ENCODE data around the gene HCN2. TPM values are rescaled to one million over a fixed set of nuclear protein-coding genes. Genes with fewer than 3 reads are reported as not detected.
"Not testable (repeated sequence)": the region's sequence is repeated elsewhere in the genome, so short reads cannot be mapped to it uniquely, and the experiment has no call there.

HCN2 gene
- total RNA-seq, 2 experiments from 2014 or later = 0.48 to 0.53 TPM

DNA sequence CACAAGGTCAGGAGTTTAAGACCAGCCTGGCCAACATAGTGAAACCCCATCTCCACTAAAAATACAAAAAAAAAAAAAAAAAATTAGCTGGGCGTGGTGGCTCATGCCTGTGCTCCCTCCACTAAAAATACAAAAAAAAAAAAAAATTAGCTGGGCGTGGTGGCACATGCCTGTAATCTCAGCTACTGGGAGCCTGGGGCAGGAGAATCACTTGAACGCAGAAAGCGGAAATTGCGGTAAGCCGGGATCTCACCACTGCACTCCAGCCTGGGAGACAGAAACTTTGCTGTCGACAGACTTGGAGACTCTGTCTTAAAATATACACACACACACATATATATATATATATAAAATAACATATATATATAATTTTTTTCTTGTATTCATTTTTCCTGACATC, 36.9 kb downstream of the HCN2 start:
- H3K9me3 Mint-ChIP-seq (ENCODE audit: low read depth); POLR2A ChIA-PET; H3K27me3 Mint-ChIP-seq; H3K27ac Mint-ChIP-seq; H3K4me3 Mint-ChIP-seq; ATAC-seq; DNase-seq: not testable (repeated sequence)
- CTCF ChIA-PET = interaction anchor here (0.6 kb wide), 1 partner anchor 103 kb away, joined by 3 read pairs; no protein-coding TSS in a partner anchor
- Mint-ChIP-seq H3K4me1 (peaks cover 14% of the 10 kb centered on the region), H3K36me3 (ENCODE audit: low read depth) (peaks cover 45% of the 10 kb centered on the region)
- intact Hi-C loops (cut with DNase I, micrococcal nuclease) = loop anchor here in 1 of 2 experiments (5.0 kb wide), 1 partner anchor 39 kb away; the partner anchor contains the start of gene HCN2

GRCh38 chr19:628168-628567, 38.5 kb downstream of the HCN2 start:
- intact Hi-C loops (cut with DNase I, micrococcal nuclease) = loop anchor here in 1 of 2 experiments (5.0 kb wide), 1 partner anchor 41 kb away; the partner anchor contains the start of gene HCN2
- DNase-seq (peak; percentile 48), ATAC-seq (no peak)
- Mint-ChIP-seq H3K36me3 (ENCODE audit: low read depth) (peaks cover 51% of the 10 kb centered on the region), H3K27ac (no peak overlapping the region), H3K9me3 (ENCODE audit: low read depth) (no peaks in the 10 kb centered on the region), H3K27me3 (no peaks in the 10 kb centered on the region), H3K4me1 (peaks cover 20% of the 10 kb centered on the region), H3K4me3 (no peak overlapping the region)
- ChIA-PET CTCF (no interaction called here), POLR2A (no interaction called here)

- H3K4me3 Mint-ChIP-seq; DNase-seq; ATAC-seq; H3K27ac Mint-ChIP-seq; H3K27me3 Mint-ChIP-seq; CTCF ChIA-PET; POLR2A ChIA-PET; H3K9me3 Mint-ChIP-seq (ENCODE audit: low read depth): not testable (repeated sequence)
- H3K36me3 Mint-ChIP-seq (ENCODE audit: low read depth) = peaks cover 45% of the 10 kb centered on the region
- peaks cover 29% of the 10 kb centered on the region for H3K4me1 Mint-ChIP-seq
- intact Hi-C loops (cut with DNase I, micrococcal nuclease) = loop anchor here in 1 of 2 experiments (5.0 kb wide), 1 partner anchor 42 kb away; the partner anchor contains the start of gene HCN2
These were observed 39.8 kb downstream of the HCN2 start for GRCh38 chr19:629515-629914.

- POLR2A ChIA-PET = no interaction called here
- H3K27me3 Mint-ChIP-seq = no peaks in the 10 kb centered on the region
- no peak overlapping the region for H3K27ac Mint-ChIP-seq
- intact Hi-C loops (cut with DNase I, micrococcal nuclease) = loop anchor here in 1 of 2 experiments (5.0 kb wide), 1 partner anchor 43 kb away; the partner anchor contains the start of gene HCN2
- CTCF ChIA-PET = no interaction called here
- H3K4me3 Mint-ChIP-seq = no peak overlapping the region
- DNase-seq (no peak), ATAC-seq (no peak)
- H3K9me3 Mint-ChIP-seq (ENCODE audit: low read depth) = no peaks in the 10 kb centered on the region
- H3K4me1 Mint-ChIP-seq = peaks cover 29% of the 10 kb centered on the region
- peaks cover 45% of the 10 kb centered on the region for H3K36me3 Mint-ChIP-seq (ENCODE audit: low read depth)
These were observed 40.5 kb downstream of the HCN2 start for GRCh38 chr19:629961-630714.

DNA sequence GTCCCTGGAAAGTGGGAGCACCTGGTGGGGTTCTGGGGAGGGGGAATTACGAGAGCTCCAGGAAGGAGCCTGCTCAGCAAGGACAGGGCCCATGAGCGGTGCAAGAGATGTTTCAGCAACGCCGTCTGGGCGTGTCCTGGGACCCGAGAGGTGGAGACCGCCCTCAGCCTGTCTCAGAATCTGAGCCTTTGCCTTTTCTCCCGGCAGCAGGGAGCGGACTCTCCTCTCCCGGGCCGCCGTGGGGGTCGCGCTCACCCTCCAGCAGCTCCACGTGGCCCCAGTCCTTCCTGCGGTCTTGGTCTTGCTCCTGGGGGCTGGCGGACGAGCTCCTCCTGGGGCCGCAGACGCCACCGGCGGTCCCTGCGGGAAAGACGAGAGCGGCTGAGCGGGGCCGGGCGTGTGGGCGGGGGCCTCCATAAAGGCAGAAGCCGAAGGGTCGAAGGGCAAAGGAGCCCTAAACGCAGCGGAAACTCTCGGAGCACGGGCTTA, 42.9 kb downstream of the HCN2 start:
- DNase-seq = peak; percentile 70
- Mint-ChIP-seq H3K27me3 (no peaks in the 10 kb centered on the region), H3K9me3 (ENCODE audit: low read depth) (no peaks in the 10 kb centered on the region), H3K4me1 (peaks cover 29% of the 10 kb centered on the region), H3K27ac (peak overlapping the region; percentile 91), H3K4me3 (peak overlapping the region; percentile 97), H3K36me3 (ENCODE audit: low read depth) (peaks cover 35% of the 10 kb centered on the region)
- ATAC-seq = peak; percentile 37
- ChIA-PET CTCF (interaction anchor here (0.5 kb wide), 1 partner anchor 146 kb away, joined by 3 read pairs; no protein-coding TSS in a partner anchor), POLR2A (interaction anchor here (0.7 kb wide), 1 partner anchor 9 kb away, joined by 3 read pairs; no protein-coding TSS in a partner anchor)
- intact Hi-C loops (cut with DNase I, micrococcal nuclease) = loop anchor here (1.0 to 2.0 kb wide), 12 partner anchors 21 to 775 kb away; partner anchors contain the start of genes BSG (in 1 of the 2), CDC34 (in 1 of the 2), DAZAP1 (in 1 of the 2) and HCN2 (in 1 of the 2)

- intact Hi-C loops (cut with DNase I, micrococcal nuclease) = loop anchor here (1.0 to 2.0 kb wide), 12 partner anchors 22 to 774 kb away; partner anchors contain the start of genes BSG (in 1 of the 2), CDC34 (in 1 of the 2), DAZAP1 (in 1 of the 2) and HCN2 (in 1 of the 2)
- DNase-seq = peak; percentile 98
- Mint-ChIP-seq H3K9me3 (ENCODE audit: low read depth) (no peaks in the 10 kb centered on the region), H3K36me3 (ENCODE audit: low read depth) (peaks cover 30% of the 10 kb centered on the region), H3K27ac (peak within 1 kb of the TSS; percentile 91), H3K4me3 (peak within 1 kb of the TSS; percentile 97), H3K27me3 (no peaks in the 10 kb centered on the region), H3K4me1 (peaks cover 29% of the 10 kb centered on the region)
- ChIA-PET CTCF (no interaction called here), POLR2A (interaction anchor here (0.7 kb wide), 1 partner anchor 8 kb away, joined by 3 read pairs; no protein-coding TSS in a partner anchor)
- peak; percentile 98 for ATAC-seq
These were observed 43.5 kb downstream of the HCN2 start, which contains the start of gene POLRMT for GRCh38 chr19:633068-633785. POLRMT (minus strand) TSS chr19:633537; CDS start chr19:633512, 25 bp downstream.

DNA sequence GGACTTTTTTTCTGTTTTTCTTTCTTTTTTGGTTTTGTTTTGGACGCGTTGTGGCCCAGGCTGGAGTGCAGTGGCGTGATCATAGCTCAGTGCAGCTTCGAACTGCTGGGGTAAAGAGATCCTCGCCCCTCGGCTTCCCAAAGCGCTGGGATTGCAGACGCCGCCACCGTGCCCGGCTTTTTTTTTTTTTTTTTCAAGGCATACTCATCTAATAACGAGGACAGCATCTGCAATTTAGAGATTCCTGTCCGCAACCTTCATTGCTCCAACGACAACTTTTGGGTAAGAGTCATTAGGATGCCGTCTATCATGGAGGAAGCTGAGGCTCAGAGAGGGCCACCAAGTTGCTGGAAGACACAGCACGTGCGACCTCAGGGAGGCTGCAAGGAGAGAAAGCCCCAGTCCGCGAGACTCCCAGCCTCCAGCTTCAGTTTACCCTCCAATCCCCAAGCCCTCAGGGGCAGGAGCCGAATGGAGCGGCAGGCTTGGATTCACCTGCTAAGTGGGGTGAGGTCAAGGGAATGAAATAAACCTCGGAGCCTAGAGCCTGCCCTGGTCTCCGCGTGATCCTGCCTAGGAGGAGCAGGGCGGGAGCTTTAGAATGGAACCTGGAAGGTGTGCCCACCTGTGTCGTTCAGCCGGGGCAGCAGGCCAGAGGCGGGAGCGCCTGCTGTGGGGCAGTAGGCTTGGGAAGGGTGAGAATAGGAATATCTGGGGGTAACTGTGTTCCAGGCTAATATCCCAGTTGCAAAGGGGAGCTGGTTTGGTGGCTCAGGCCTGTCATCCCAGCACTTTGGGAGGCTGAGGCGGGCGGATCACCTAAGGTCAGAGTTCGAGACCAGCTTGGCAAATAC, 44.3 kb downstream of the HCN2 start:
- Mint-ChIP-seq H3K4me3 (peak overlapping the region; percentile 97), H3K9me3 (ENCODE audit: low read depth) (no peaks in the 10 kb centered on the region), H3K4me1 (peaks cover 27% of the 10 kb centered on the region), H3K27me3 (no peaks in the 10 kb centered on the region), H3K36me3 (ENCODE audit: low read depth) (peaks cover 23% of the 10 kb centered on the region), H3K27ac (peak overlapping the region; percentile 79)
- ChIA-PET CTCF (interaction anchor here (0.6 to 0.7 kb wide), 2 partner anchors 73 to 350 kb away, joined by 3 read pairs; partner anchors contain the start of gene WDR18), POLR2A (no interaction called here)
- DNase-seq = no peak
- ATAC-seq = peak; percentile 18
- intact Hi-C loops (cut with DNase I, micrococcal nuclease) = loop anchor here (1.0 to 2.0 kb wide), 12 partner anchors 23 to 773 kb away; partner anchors contain the start of genes BSG (in 1 of the 2), CDC34 (in 1 of the 2), DAZAP1 (in 1 of the 2) and HCN2 (in 1 of the 2)

GRCh38 chr19:634975-635652, 45.4 kb downstream of the HCN2 start:
- POLR2A ChIA-PET = interaction anchor here (0.7 kb wide), 1 partner anchor 67 kb away, joined by 3 read pairs; no protein-coding TSS in a partner anchor

GRCh38 chr19:638906-639252, 49.2 kb downstream of the HCN2 start:
- Mint-ChIP-seq H3K9me3 (ENCODE audit: low read depth) (no peaks in the 10 kb centered on the region), H3K27me3 (peaks cover 2% of the 10 kb centered on the region), H3K27ac (no peak overlapping the region), H3K4me3 (peak overlapping the region; percentile 70), H3K4me1 (peaks cover 10% of the 10 kb centered on the region), H3K36me3 (ENCODE audit: low read depth) (no peaks in the 10 kb centered on the region)
- ATAC-seq = no peak
- intact Hi-C loops (cut with DNase I, micrococcal nuclease) = loop anchor here in 1 of 2 experiments (1.0 kb wide), 3 partner anchors 24 to 158 kb away; partner anchors contain the start of genes PTBP1 and RNF126
- ChIA-PET CTCF (no interaction called here), POLR2A (no interaction called here)
- no peak for DNase-seq

More at GRCh38 chr19:634975-635652, 45.4 kb downstream of the HCN2 start:
- DNase-seq (no peak), ATAC-seq (no peak)
- Mint-ChIP-seq H3K4me1 (peaks cover 28% of the 10 kb centered on the region), H3K4me3 (no peak overlapping the region), H3K36me3 (ENCODE audit: low read depth) (peaks cover 16% of the 10 kb centered on the region), H3K27ac (no peak overlapping the region), H3K9me3 (ENCODE audit: low read depth) (no peaks in the 10 kb centered on the region), H3K27me3 (peaks cover 2% of the 10 kb centered on the region)
- intact Hi-C loops (cut with DNase I, micrococcal nuclease) = no loop called here
- CTCF ChIA-PET = interaction anchor here (0.6 to 0.7 kb wide), 3 partner anchors 44 to 456 kb away, joined by 3 read pairs; no protein-coding TSS in a partner anchor

All from activated CD4-positive, alpha-beta T cell treated with anti-CD3 and anti-CD28 coated beads for 36 hours (primary cell).